ENCODE results near the gene HJURP.

HJURP gene

GRCh38 chr2:233833345-233833744, 21.0 kb downstream of the HJURP start:
- no peak for DNase-seq (ENCODE audit: low read depth, low spot score)

DNA sequence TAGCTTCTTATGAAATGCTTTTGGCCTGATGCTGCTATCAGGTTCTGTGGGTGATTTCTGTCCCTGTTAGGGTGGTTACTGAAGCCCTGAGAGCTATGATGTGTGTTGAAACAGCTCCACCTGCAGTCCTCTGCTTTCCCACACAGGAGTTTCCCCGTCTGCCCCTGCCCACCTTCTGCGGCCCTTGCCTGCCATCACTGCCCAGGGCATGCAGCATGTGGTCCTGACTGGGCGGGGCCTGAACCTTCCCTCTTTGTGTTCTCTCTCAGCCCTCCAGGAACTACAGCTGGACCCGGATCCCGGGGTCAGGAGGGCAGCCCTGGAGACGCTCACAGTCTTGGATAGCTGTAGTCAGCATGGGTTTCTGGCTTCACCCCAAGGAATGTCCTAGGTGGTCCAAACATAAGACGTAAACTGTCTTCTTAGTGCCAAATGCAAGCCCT, 21.4 kb downstream of the HJURP start:
- no peak for DNase-seq (ENCODE audit: low read depth, low spot score)
- H3K4me3 ChIP-seq (ENCODE audit: low read length): no peak overlapping the region

More at GRCh38 chr2:233833345-233833744, 21.0 kb downstream of the HJURP start:
- H3K4me3 ChIP-seq (ENCODE audit: low read length): no peak overlapping the region

DNA sequence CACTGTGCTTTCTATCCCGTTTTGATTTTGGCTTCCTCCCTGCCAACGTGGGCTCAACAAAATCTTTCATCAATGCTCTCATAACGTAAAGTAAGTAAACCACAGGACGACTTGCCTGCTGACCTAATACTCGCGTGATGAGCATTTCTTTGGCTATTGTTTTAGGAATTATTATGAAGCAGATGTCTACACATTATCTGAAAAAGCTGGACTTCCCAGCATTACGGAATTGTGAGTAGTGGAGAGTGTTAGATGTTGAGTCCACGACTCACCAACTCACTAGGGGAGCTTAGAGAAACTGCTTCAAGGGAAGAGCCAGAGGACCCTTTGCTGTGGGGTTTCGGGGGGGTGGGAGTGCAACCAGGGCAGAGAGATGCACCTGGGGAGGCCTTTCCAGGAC, 21.9 kb downstream of the HJURP start:
- H3K4me3 ChIP-seq (ENCODE audit: low read length): no peak overlapping the region
- no peak for DNase-seq (ENCODE audit: low read depth, low spot score)

DNA sequence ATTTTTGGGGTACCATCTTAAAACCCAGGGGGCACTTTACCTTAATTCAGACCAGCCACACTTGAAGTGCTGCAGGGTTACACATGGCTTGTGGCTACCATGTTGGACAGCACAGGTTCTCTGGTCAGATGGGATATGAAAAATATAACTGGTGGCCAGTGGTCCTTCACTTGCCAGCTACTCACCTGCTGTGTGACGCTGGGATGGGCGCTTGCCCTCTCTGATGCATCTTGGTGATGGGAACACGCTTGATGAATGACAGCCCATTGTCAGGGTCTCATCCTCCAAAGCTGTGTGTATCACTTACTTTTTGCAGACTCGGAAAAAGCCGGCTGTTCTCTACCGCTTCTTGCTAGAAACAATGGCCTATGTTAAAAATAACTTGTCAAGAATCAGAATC, 22.5 kb downstream of the HJURP start:
- H3K4me3 ChIP-seq (ENCODE audit: low read length): no peak overlapping the region
- DNase-seq (ENCODE audit: low read depth, low spot score): no peak

DNA sequence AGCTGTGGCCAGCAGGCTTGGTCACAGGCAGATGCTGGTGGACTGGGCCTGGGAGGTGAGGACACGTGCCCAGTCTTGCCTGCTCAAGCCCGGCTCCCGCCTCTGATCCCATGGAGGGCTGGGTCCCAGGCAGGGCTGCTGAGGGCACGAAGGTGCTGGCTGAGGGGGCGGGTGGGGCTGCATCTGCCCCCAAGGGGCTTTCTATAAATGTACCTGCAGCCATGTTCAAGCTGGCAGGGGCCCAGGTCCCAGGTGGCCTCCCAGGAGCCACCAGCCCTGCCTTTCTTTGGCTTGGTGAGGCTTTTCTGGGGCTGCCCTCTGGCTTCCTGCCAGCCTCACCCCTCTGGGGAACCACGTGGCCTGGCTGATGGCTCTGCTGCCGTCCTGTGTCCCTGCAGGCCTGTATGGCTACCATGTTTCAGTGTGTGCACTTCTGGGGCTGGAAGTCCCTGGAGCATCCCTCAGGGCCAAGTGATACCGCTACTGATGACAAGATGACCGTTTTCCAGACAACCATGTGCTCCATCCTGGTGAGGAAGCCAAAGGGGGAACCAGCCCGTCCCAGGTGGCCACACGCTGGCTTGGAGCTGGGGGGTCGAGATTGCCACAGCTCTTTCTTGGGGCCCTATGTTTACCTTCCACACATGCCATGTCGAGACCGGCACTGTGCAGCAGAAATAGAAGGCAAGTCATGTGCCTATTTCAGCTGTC, 23.2 kb downstream of the HJURP start:
- no peak overlapping the region for H3K4me3 ChIP-seq (ENCODE audit: low read length)
- no peak for DNase-seq (ENCODE audit: low read depth, low spot score)

- H3K4me3 ChIP-seq (ENCODE audit: low read length): no peak overlapping the region
- no peak for DNase-seq (ENCODE audit: low read depth, low spot score)
Observed at GRCh38 chr2:233830111-233830802, 24.1 kb downstream of the HJURP start.

DNA sequence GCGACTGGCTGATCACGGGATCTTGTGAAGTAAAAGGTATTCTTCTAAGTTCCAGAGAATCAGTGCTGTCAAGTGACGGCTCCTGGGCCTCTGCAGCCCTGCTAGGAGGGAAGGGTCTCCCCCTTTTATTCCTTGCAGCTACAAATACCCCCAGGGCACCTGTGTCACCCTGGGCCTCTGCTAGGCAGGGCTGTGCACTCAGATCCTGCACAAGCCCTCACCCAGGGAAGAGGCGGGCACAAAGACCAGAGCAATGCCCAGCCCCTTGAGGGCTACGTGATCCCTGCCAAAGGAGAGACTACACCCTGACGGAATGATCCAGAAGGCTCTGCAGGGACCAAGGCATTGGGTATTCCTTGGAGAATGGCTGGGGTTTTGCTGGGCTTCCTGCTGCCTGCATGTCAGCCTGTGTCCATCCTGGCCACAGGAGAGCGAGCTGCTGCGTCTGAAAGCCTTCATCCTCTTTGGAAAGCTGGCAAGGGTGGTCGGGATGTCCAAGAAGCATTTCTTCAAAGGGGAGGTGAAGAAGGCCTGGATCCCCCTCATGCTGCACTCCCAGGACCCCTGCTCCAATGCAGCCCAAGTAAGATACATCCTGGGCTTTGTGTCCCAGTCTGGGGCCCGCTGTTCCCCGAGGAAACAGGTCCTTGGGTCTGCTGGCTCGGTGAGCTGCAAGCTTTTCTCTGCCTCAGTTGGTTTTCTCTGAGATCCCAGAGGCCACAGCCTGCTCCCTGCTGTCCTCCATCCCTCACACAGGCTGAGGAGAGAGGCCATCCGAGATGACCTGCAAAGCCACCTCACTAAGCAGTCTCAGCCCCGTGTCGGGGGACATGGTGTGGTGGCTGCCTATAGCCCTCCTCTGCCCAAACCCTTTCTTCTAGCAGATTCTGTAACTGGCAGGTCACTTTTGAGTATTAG, 24.9 kb downstream of the HJURP start:
- DNase-seq (ENCODE audit: low read depth, low spot score): no peak
- no peak overlapping the region for H3K4me3 ChIP-seq (ENCODE audit: low read length)

DNA sequence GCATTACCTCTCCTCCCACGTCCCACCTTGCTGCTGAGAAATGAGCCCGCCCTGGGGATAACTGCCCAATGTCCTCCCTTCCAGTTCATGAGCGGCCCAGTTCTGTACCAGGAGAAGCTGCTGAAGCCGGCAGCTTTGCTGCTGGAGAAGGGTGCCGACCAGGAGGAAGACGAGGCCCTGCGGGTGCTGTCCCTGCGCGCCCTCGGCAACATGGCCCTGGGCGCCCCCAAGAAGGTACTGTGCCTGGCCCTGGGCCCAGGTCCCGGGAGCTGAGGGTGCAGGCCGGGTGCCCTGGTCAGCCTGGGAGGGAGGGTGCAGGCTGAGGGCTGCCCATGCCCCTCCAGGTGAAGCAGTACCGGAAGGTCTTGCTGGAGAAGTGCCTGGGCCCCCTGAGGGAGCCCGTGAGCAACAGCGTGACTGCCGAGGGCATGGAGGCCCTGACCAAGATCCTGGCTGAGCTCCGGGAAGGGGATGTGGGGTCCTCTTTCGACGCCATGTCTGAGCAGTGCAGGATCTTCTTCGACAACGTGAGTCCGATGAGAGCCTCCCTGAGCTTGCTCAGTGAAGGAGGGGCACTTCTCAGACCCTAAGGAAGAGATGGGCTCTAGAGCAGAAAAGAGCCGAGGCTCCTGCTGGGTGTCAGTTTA, 25.7 kb downstream of the HJURP start:
- H3K4me3 ChIP-seq (ENCODE audit: low read length): no peak overlapping the region
- no peak for DNase-seq (ENCODE audit: low read depth, low spot score)

- no peak overlapping the region for H3K4me3 ChIP-seq (ENCODE audit: low read length)
- DNase-seq (ENCODE audit: low read depth, low spot score): no peak
Observed at GRCh38 chr2:233824373-233824772, 30.0 kb downstream of the HJURP start.

- DNase-seq (ENCODE audit: low read depth, low spot score): no peak
Observed at GRCh38 chr2:233823731-233824121, 30.6 kb downstream of the HJURP start.

GRCh38 chr2:233822781-233823730, 31.3 kb downstream of the HJURP start:
- DNase-seq (ENCODE audit: low read depth, low spot score): no peak
- no peak overlapping the region for H3K4me3 ChIP-seq (ENCODE audit: low read length)

More at GRCh38 chr2:233823731-233824121, 30.6 kb downstream of the HJURP start:
- H3K4me3 ChIP-seq (ENCODE audit: low read length): no peak overlapping the region

DNA sequence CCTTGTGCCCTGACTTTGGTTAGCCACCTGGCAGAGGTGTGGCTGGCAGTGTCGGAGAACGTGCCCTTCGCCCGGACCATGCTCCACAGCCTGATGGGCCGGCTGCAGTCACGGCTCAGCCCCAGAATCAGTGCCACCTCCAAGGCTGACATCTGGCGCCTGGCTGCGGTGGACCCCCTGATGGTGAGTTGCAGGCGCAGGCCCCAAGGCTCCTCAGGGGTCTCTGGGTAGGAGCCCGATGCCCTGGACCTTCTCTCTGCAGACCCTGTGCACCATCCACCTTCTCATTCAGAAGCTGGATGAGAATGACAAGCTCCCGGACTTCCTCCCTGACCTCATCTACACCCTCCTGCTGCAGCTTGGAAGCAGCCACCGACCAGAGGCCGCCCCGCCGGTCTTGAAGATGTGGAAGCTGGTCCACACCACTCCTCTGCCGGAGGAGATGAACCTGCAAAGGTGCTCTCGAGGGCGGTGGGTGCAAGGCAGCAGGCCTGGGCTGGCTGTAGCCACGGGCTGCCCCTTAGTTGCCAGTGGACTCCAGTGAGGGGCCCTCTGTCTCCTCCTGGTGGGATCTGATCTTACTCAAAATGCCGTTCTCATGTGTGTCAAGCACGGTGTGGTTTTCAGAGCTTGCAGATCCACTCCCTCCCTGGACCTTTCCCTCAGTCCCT, 32.1 kb downstream of the HJURP start:
- no peak overlapping the region for H3K4me3 ChIP-seq (ENCODE audit: low read length)
- no peak for DNase-seq (ENCODE audit: low read depth, low spot score)

DNA sequence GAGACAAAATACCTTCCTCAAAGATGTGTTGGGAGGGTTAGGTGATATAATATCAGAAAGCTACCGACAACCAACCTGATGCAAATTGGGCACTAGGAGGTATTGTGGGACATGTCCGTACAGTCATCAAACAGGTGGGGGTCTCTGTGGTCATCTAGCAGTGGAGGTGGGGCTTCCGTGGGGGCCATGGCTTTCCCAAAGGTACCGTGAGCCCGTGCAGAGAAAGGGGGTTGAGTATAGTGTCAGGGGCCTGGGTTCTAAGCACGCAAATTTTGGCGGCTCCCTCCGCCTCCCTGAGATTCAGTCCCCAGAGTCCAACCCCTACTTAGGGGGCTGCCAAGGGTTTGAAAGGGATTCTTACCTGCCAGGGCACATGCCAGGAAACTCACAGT, 32.6 kb downstream of the HJURP start:
- no peak for DNase-seq (ENCODE audit: low read depth, low spot score)
- no peak overlapping the region for H3K4me3 ChIP-seq (ENCODE audit: low read length)

DNA sequence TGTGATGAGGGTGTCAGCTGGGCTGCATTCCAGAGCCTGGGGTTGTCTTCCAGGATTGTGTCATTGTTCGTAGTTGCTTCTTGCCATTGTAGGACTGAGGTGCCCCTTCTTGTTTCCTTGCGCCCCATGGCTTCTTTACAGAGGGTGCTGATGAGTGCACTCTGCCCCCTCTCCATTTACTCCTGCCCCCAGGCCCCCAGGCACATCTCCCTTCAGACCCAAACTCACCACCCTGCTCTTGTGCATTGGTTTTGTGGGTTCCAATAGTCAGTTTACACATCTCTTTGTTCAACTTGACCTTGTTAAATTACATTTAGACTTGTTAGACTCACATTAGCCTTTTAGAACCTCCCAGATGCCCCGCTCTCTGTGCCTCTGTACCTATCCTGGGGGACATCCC, 33.1 kb downstream of the HJURP start:
- DNase-seq (ENCODE audit: low read depth, low spot score): no peak
- H3K4me3 ChIP-seq (ENCODE audit: low read length): no peak overlapping the region

GRCh38 chr2:233820774-233821105, 33.6 kb downstream of the HJURP start:
- DNase-seq (ENCODE audit: low read depth, low spot score): no peak
- no peak overlapping the region for H3K4me3 ChIP-seq (ENCODE audit: low read length)

GRCh38 chr2:233819884-233820773, 34.2 kb downstream of the HJURP start:
- no peak overlapping the region for H3K4me3 ChIP-seq (ENCODE audit: low read length)
- DNase-seq (ENCODE audit: low read depth, low spot score): no peak

Measured in Jurkat, Clone E6-1 (cell line).